ENCODE data around the gene TFG. TPM values are rescaled to one million over a fixed set of nuclear protein-coding genes. Genes with fewer than 3 reads are reported as not detected.

The TFG gene
- total RNA-seq, 1 experiment from 2014 or later: 65.3 TPM

DNA sequence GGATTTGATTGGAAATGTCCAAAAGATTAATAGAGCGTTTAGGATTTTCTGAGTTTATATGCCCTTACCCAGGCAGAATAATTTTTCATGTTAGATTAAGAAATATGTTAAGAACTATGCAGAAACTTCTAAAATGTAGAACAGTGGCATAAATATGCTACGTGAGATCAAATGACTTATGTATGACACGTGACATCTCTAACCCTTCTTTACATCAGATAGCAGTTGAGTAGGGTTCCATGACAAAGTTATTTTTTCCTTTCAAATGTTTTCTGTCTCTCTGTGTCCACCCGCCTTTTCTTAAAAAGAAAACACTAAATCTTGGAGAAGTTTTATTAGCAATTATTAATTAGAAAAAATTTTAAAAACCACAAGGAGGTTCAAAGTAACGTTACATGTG lies 8.6 kb upstream of the TFG start:
- no peaks in the 10 kb centered on the region for H3K9me3 ChIP-seq (ENCODE audit: low read length)
- H3K79me2 ChIP-seq (ENCODE audit: low read length): no peaks in the 10 kb centered on the region
- no peak overlapping the region for H3K9ac ChIP-seq (ENCODE audit: low read length)
- no peaks in the 10 kb centered on the region for H3K9me2 ChIP-seq (replicated peaks; ENCODE audit: insufficient read depth, low read length)
- no peak overlapping the region for H3K4me2 ChIP-seq (ENCODE audit: low read depth, low read length, poor library complexity, severe bottlenecking)
- no peaks in the 10 kb centered on the region for H3K4me1 ChIP-seq (ENCODE audit: low read length)
- no peak overlapping the region for H2AFZ ChIP-seq (ENCODE audit: low read length)
- H3K36me3 ChIP-seq (ENCODE audit: insufficient read depth, low read length): no peaks in the 10 kb centered on the region
- no peak for DNase-seq
- H4K20me1 ChIP-seq (ENCODE audit: insufficient read depth, low read depth, low read length): no peaks in the 10 kb centered on the region
- H3K27ac ChIP-seq (ENCODE audit: low read length): no peak overlapping the region
- H3K4me3 ChIP-seq (ENCODE audit: low read length): no peak overlapping the region
- H3K27me3 ChIP-seq (ENCODE audit: low read length): no peaks in the 10 kb centered on the region

DNA sequence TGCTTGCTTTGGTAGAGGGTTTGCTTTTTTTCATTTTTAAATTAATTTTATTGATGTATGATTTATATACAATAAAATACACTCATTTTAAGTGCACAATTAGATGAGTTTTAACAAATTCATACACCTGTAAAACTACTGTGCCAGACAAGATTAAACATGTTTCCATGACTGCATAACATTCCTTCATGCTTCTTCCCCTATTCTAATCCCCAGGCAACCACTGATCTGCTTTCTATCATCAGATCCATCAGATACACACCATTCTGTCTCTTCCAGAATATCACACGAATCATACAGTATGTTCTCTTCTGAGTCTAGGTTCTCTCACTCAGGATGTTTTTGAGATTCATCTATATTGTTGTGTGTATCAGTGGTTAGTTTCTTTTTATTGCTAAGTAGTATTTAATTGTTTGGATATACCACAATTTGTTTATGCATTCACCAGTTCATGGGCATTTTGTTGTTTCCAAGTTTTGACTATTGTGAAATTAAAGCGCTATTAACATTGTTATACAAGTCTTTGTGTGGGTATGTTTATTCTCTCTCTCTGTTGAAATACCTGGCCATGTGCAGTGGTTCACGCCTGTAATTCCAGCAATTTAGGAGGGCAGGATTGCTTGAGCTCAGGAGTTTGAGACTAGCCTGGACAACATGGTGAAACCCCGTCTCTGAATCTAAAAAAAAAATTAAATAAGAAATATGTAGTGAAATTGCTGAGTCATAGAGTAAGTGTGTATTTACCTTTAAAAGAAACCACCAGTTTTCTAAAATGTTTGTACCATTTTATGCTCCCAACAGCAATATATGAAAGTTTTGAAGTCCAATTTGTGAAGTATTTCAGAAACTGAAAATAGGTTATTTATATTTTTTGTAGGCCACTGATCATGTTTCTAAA lies 7.0 kb upstream of the TFG start:
- no peaks in the 10 kb centered on the region for H3K36me3 ChIP-seq (ENCODE audit: insufficient read depth, low read length)
- no peak overlapping the region for H3K4me2 ChIP-seq (ENCODE audit: low read depth, low read length, poor library complexity, severe bottlenecking)
- no peaks in the 10 kb centered on the region for H3K9me3 ChIP-seq (ENCODE audit: low read length)
- H3K4me3 ChIP-seq (ENCODE audit: low read length): no peak overlapping the region
- H3K9me2 ChIP-seq (replicated peaks; ENCODE audit: insufficient read depth, low read length): no peaks in the 10 kb centered on the region
- H3K27ac ChIP-seq (ENCODE audit: low read length): no peak overlapping the region
- no peak overlapping the region for H3K9ac ChIP-seq (ENCODE audit: low read length)
- H3K27me3 ChIP-seq (ENCODE audit: low read length): no peaks in the 10 kb centered on the region
- H3K79me2 ChIP-seq (ENCODE audit: low read length): no peaks in the 10 kb centered on the region
- no peak for DNase-seq
- no peak overlapping the region for H2AFZ ChIP-seq (ENCODE audit: low read length)
- H3K4me1 ChIP-seq (ENCODE audit: low read length): no peaks in the 10 kb centered on the region
- no peaks in the 10 kb centered on the region for H4K20me1 ChIP-seq (ENCODE audit: insufficient read depth, low read depth, low read length)

- no peaks in the 10 kb centered on the region for H4K20me1 ChIP-seq (ENCODE audit: insufficient read depth, low read depth, low read length)
- no peaks in the 10 kb centered on the region for H3K9me3 ChIP-seq (ENCODE audit: low read length)
- H3K4me2 ChIP-seq (ENCODE audit: low read depth, low read length, poor library complexity, severe bottlenecking): no peak overlapping the region
- H3K27me3 ChIP-seq (ENCODE audit: low read length): no peaks in the 10 kb centered on the region
- no peaks in the 10 kb centered on the region for H3K79me2 ChIP-seq (ENCODE audit: low read length)
- H3K4me3 ChIP-seq (ENCODE audit: low read length): no peak overlapping the region
- H3K4me1 ChIP-seq (ENCODE audit: low read length): no peaks in the 10 kb centered on the region
- no peak for DNase-seq
- no peaks in the 10 kb centered on the region for H3K9me2 ChIP-seq (replicated peaks; ENCODE audit: insufficient read depth, low read length)
- H3K36me3 ChIP-seq (ENCODE audit: insufficient read depth, low read length): no peaks in the 10 kb centered on the region
- no peak overlapping the region for H3K9ac ChIP-seq (ENCODE audit: low read length)
- no peak overlapping the region for H2AFZ ChIP-seq (ENCODE audit: low read length)
- no peak overlapping the region for H3K27ac ChIP-seq (ENCODE audit: low read length)
Measured at GRCh38 chr3:100702980-100703345, 6.3 kb upstream of the TFG start.

GRCh38 chr3:100703865-100704264 lies 5.4 kb upstream of the TFG start:
- no peak overlapping the region for H3K27ac ChIP-seq (ENCODE audit: low read length)
- H2AFZ ChIP-seq (ENCODE audit: low read length): peak overlapping the region; percentile 30; the same call in 1 of the 2 replicates
- no peaks in the 10 kb centered on the region for H4K20me1 ChIP-seq (ENCODE audit: insufficient read depth, low read depth, low read length)
- no peak for DNase-seq
- H3K27me3 ChIP-seq (ENCODE audit: low read length): no peaks in the 10 kb centered on the region
- H3K4me2 ChIP-seq (ENCODE audit: low read depth, low read length, poor library complexity, severe bottlenecking): no peak overlapping the region
- H3K9me3 ChIP-seq (ENCODE audit: low read length): no peaks in the 10 kb centered on the region
- H3K4me1 ChIP-seq (ENCODE audit: low read length): peaks cover 4% of the 10 kb centered on the region
- no peaks in the 10 kb centered on the region for H3K36me3 ChIP-seq (ENCODE audit: insufficient read depth, low read length)
- no peaks in the 10 kb centered on the region for H3K79me2 ChIP-seq (ENCODE audit: low read length)
- no peaks in the 10 kb centered on the region for H3K9me2 ChIP-seq (replicated peaks; ENCODE audit: insufficient read depth, low read length)
- H3K4me3 ChIP-seq (ENCODE audit: low read length): no peak overlapping the region
- no peak overlapping the region for H3K9ac ChIP-seq (ENCODE audit: low read length)

DNA sequence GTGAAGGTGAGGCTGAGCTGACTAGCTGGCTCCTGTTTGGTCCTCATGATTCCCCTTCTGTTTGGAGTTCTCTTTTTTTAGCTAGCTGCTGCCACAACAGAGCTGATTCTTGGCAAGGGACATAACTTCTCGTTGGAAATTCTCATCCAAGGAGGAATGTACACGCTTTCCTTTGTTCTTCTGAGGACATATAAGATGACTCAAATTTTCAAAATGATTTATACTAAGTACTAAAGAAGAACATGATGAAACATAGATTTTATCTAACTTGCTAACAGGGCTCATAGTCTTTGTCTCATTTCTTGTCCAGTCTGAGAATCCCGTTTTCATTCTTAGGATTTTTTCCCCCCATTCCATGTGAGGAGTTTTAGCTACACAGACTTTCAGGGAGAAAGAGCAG lies 2.9 kb upstream of the TFG start:
- Histone ChIP-seq H3K9me2 (replicated peaks; ENCODE audit: insufficient read depth, low read length) (no peaks in the 10 kb centered on the region), H3K27ac (ENCODE audit: low read length) (no peak overlapping the region), H3K79me2 (ENCODE audit: low read length) (peaks cover 19% of the 10 kb centered on the region), H3K4me1 (ENCODE audit: low read length) (peaks cover 17% of the 10 kb centered on the region), H4K20me1 (ENCODE audit: insufficient read depth, low read depth, low read length) (peaks cover 10% of the 10 kb centered on the region; the same call in 1 of the 2 replicates), H3K4me2 (ENCODE audit: low read depth, low read length, poor library complexity, severe bottlenecking) (no peak overlapping the region), H3K36me3 (ENCODE audit: insufficient read depth, low read length) (no peaks in the 10 kb centered on the region), H3K27me3 (ENCODE audit: low read length) (no peaks in the 10 kb centered on the region), H3K4me3 (ENCODE audit: low read length) (no peak overlapping the region), H3K9me3 (ENCODE audit: low read length) (no peaks in the 10 kb centered on the region), H2AFZ (ENCODE audit: low read length) (0 out of 2 replicates have a peak overlapping the region, but pooled peaks have one; percentile 27), H3K9ac (ENCODE audit: low read length) (no peak overlapping the region)
- DNase-seq: no peak

GRCh38 chr3:100708644-100708988 lies 678 bp upstream of the TFG start:
- H3K27ac ChIP-seq (ENCODE audit: low read length): peak overlapping the region; percentile 57
- peak overlapping the region; percentile 69 for H3K4me2 ChIP-seq (ENCODE audit: low read depth, low read length, poor library complexity, severe bottlenecking)
- no peaks in the 10 kb centered on the region for H3K9me2 ChIP-seq (replicated peaks; ENCODE audit: insufficient read depth, low read length)
- H3K79me2 ChIP-seq (ENCODE audit: low read length): peaks cover 41% of the 10 kb centered on the region
- peak overlapping the region; percentile 75 for H3K4me3 ChIP-seq (ENCODE audit: low read length)
- peaks cover 19% of the 10 kb centered on the region; the same call in 1 of the 2 replicates for H3K36me3 ChIP-seq (ENCODE audit: insufficient read depth, low read length)
- H3K27me3 ChIP-seq (ENCODE audit: low read length): no peaks in the 10 kb centered on the region
- H2AFZ ChIP-seq (ENCODE audit: low read length): no peak overlapping the region
- DNase-seq: peak; percentile 45
- no peaks in the 10 kb centered on the region for H3K9me3 ChIP-seq (ENCODE audit: low read length)
- peaks cover 22% of the 10 kb centered on the region for H3K4me1 ChIP-seq (ENCODE audit: low read length)
- H3K9ac ChIP-seq (ENCODE audit: low read length): peak overlapping the region; percentile 62
- H4K20me1 ChIP-seq (ENCODE audit: insufficient read depth, low read depth, low read length): peaks cover 16% of the 10 kb centered on the region; the same call in 1 of the 2 replicates

DNA sequence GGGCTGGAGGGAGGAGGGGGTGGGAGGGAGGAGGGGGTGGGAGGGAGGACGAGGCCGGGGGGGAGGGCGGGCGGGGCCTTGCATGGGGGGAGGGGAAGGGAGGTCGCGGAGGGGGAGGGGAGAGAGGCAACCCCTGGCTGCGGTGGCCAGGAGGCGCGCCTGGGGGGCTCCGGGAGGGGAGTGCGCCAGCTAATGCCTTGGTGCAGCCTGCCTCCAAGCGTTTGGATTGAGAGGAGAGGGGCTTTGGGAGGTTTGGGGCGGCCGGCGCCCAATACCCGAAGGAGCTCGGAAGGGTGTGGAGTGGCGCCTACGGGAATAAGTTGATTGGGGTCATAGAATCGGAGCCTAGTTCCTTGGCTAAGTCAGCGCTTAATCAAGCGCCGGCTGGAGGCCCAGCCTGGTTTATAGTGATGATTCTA lies 557 bp downstream of the TFG start:
- Histone ChIP-seq H3K4me2 (ENCODE audit: low read depth, low read length, poor library complexity, severe bottlenecking) (peak overlapping the region; percentile 88), H3K27ac (ENCODE audit: low read length) (peak overlapping the region; percentile 66), H3K9me2 (replicated peaks; ENCODE audit: insufficient read depth, low read length) (no peaks in the 10 kb centered on the region), H2AFZ (ENCODE audit: low read length) (no peak overlapping the region), H3K79me2 (ENCODE audit: low read length) (peaks cover 53% of the 10 kb centered on the region), H4K20me1 (ENCODE audit: insufficient read depth, low read depth, low read length) (peaks cover 16% of the 10 kb centered on the region; the same call in 1 of the 2 replicates), H3K27me3 (ENCODE audit: low read length) (no peaks in the 10 kb centered on the region), H3K9me3 (ENCODE audit: low read length) (no peaks in the 10 kb centered on the region), H3K4me3 (ENCODE audit: low read length) (peak overlapping the region; percentile 75), H3K9ac (ENCODE audit: low read length) (peak overlapping the region; percentile 85), H3K36me3 (ENCODE audit: insufficient read depth, low read length) (peaks cover 29% of the 10 kb centered on the region), H3K4me1 (ENCODE audit: low read length) (peaks cover 22% of the 10 kb centered on the region)
- peak; percentile 58 for DNase-seq

DNA sequence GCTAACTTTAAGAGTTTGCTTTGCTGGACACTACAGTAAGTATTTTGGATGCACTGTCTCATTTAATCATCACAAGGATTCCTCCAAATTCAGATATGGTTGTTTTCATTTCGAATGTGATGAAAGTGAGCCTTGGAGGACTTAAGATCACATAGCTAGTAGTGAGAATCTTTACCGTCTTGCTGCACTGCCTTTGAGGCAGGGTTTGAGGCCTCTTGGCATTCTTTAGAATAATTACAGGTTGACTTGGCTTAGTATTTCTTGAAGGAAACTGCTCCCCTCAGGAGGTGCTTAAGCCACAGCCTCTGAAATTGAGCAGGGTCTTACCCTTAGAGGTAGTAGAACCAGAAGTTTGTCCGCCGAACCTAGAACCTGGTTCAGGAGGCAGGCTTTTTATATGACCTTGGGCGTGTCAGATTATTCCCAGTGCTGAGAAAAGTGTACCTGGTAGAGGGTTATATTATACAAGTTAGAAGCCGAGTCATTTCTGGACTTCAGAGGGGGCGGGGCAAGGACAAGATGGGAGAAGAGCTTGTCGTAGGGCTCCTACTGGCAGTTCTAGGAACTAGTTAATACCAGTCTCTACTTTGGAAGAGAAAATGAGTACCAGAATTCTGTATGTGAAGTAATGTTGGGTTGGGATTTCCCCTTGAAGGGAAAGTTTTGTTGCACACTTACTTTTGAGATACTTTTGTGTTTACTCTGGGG lies 1.1 kb downstream of the TFG start:
- H3K4me2 ChIP-seq (ENCODE audit: low read depth, low read length, poor library complexity, severe bottlenecking): peak overlapping the region; percentile 88
- H3K4me3 ChIP-seq (ENCODE audit: low read length): peak overlapping the region; percentile 66
- H3K9ac ChIP-seq (ENCODE audit: low read length): peak overlapping the region; percentile 85
- no peak overlapping the region for H2AFZ ChIP-seq (ENCODE audit: low read length)
- H3K79me2 ChIP-seq (ENCODE audit: low read length): peaks cover 59% of the 10 kb centered on the region
- H3K27me3 ChIP-seq (ENCODE audit: low read length): no peaks in the 10 kb centered on the region
- peak; percentile 72 for DNase-seq
- H3K4me1 ChIP-seq (ENCODE audit: low read length): peaks cover 22% of the 10 kb centered on the region
- no peaks in the 10 kb centered on the region for H3K9me2 ChIP-seq (replicated peaks; ENCODE audit: insufficient read depth, low read length)
- H3K36me3 ChIP-seq (ENCODE audit: insufficient read depth, low read length): peaks cover 35% of the 10 kb centered on the region
- no peaks in the 10 kb centered on the region for H3K9me3 ChIP-seq (ENCODE audit: low read length)
- peaks cover 16% of the 10 kb centered on the region; the same call in 1 of the 2 replicates for H4K20me1 ChIP-seq (ENCODE audit: insufficient read depth, low read depth, low read length)
- H3K27ac ChIP-seq (ENCODE audit: low read length): peak overlapping the region; percentile 35

Measured in Karpas-422 (cell line).